GM12891 (cell line): ENCODE measurements around the gene TOGARAM1.

Experiments used
- POLR2A ChIP-seq: IDR thresholded peaks from 2 replicates; pipeline ENCODE4 v1.6.1; 2011; ENCODE audit warnings: low read depth, low read length, control low read depth
- POLR2AphosphoS5 ChIP-seq: IDR thresholded peaks from 2 replicates; pipeline ENCODE4 v1.6.1; 2011; ENCODE audit warnings: low read depth, low read length, control low read depth
- SPI1 ChIP-seq: IDR thresholded peaks from 2 replicates; pipeline ENCODE4 v1.6.1; 2011; ENCODE audit warnings: low read depth, low read length, control low read depth
- TAF1 ChIP-seq: IDR thresholded peaks from 2 replicates; pipeline ENCODE4 v1.6.1; 2011; ENCODE audit warnings: low read depth, low read length, control low read depth

GRCh38 chr14:45057349-45057748 is 95.4 kb downstream of the TOGARAM1 start:
- TF ChIP-seq POLR2A (no peak), SPI1 (no peak), TAF1 (no peak), POLR2AphosphoS5 (no peak)
